ENCODE results near the gene CTDSPL.

Gene CTDSPL

DNA sequence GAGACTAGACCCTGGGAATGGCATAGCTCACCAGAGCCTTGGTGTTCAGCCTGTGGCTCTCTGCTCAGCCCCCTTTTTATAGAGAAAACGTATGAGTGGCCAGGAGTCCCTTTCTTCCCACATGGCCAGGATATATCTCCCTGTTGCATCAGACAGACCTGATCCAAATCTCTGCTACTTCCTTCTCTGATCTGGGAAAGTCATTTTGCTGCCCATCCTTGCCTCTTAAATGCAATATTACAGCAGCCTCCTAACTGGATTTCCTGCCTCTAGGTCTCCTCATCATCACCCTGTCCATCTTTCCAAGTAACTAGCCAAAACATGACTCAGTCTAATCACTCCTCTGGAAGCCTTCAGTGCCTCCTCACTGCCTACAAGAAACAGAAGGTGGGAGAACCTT, 42.9 kb downstream of the CTDSPL start:
- no peak for TF ChIP-seq CTCF (conservative IDR thresholded peaks at IDR 0.05; ENCODE audit: low read depth, low read length)
- peak; percentile 64 for DNase-seq (ENCODE audit: low read depth)
- H3K4me3 ChIP-seq (ENCODE audit: low read depth, low read length): no peak overlapping the region

- no peak for TF ChIP-seq CTCF (conservative IDR thresholded peaks at IDR 0.05; ENCODE audit: low read depth, low read length)
- no peak for DNase-seq (ENCODE audit: low read depth)
- no peak overlapping the region for H3K4me3 ChIP-seq (ENCODE audit: low read depth, low read length)
Observed at GRCh38 chr3:37905346-37905745, 43.7 kb downstream of the CTDSPL start.

DNA sequence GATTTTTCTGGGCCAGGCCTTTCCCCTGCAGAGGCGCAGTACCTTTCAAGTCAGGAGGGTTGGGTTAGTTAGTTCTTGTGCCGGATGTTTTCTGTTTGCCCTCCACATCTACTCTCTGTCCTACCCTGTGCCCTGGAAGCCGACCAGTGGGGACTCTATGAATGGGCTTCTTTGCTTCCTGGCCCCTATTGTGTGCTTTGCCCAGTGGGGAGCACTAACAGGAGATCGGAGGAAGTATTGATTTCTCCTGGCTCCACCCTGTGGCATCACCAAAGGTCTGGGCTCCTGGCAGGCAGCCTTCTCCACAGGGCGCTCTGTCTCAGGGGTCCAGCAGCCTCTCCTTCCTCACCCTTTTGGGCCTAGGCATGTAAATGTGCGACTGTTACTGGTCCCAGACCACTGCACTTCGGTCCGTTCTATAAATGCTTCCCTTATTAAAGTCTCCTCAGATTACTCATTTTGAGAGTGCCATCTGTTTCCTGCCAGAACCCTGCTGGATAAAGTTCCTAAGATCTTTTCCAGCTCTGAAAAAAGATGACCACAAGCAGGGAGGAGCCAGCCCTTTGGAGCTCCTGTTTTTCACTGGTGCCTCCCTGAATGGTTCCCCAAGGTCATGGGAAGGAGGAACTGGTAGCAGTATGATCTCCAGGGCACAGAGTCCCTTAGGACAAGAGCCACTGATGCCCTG, 44.5 kb downstream of the CTDSPL start:
- H3K4me3 ChIP-seq (ENCODE audit: low read depth, low read length): no peak overlapping the region
- TF ChIP-seq CTCF (conservative IDR thresholded peaks at IDR 0.05; ENCODE audit: low read depth, low read length): no peak
- peak; percentile 54 for DNase-seq (ENCODE audit: low read depth)

GRCh38 chr3:37906734-37907282, 45.1 kb downstream of the CTDSPL start:
- no peak for DNase-seq (ENCODE audit: low read depth)
- no peak overlapping the region for H3K4me3 ChIP-seq (ENCODE audit: low read depth, low read length)
- TF ChIP-seq CTCF (conservative IDR thresholded peaks at IDR 0.05; ENCODE audit: low read depth, low read length): no peak

- TF ChIP-seq CTCF (conservative IDR thresholded peaks at IDR 0.05; ENCODE audit: low read depth, low read length): no peak
- no peak overlapping the region for H3K4me3 ChIP-seq (ENCODE audit: low read depth, low read length)
- DNase-seq (ENCODE audit: low read depth): no peak
Observed at GRCh38 chr3:37907371-37907770, 45.7 kb downstream of the CTDSPL start.

DNA sequence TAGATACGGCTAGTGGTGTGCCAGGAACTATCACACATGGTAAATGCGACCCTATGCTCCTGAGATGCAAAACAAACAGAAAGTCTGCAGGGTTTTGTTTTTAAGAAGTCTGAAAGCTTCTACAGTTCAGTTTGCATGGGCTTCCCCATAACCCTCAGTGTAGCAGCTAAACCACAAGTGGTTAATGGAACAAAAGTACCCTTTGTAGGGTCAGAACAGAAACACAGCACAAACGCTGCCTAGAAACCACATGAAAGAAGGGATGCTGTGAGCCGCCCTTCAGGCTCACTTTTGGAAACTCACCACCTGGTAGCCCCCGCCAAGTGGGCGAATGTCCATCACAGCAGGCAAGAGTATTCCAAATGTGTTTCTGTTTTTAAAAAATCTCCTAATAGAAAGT, 46.2 kb downstream of the CTDSPL start:
- peak; percentile 78 for DNase-seq (ENCODE audit: low read depth)
- no peak overlapping the region for H3K4me3 ChIP-seq (ENCODE audit: low read depth, low read length)
- no peak for TF ChIP-seq CTCF (conservative IDR thresholded peaks at IDR 0.05; ENCODE audit: low read depth, low read length)

Measured in choroid plexus epithelial cell (primary cell).